Colonic mucosa (tissue), 4 donors: ENCODE results near the gene FERMT3. TPM values are rescaled to one million over a fixed set of nuclear protein-coding genes. Genes with fewer than 3 reads are reported as not detected.
"Not testable (repeated sequence)": the region's sequence is repeated elsewhere in the genome, so short reads cannot be mapped to it uniquely, and the experiment has no call there.

Experiments
- DNase-seq: peaks from one replicate; pipeline ENCODE4 v3.0.0-alpha.2; 2020
- H3K27ac ChIP-seq: fragments of 200-600 bp; one replicate; pipeline ENCODE4 v1.8.0; 2021
- H3K27me3 ChIP-seq: fragments of 200-600 bp; one replicate; pipeline ENCODE4 v1.8.0; 2021
- H3K36me3 ChIP-seq: fragments of 200-600 bp; one replicate; pipeline ENCODE4 v1.8.0; 2021
- H3K4me1 ChIP-seq: fragments of 200-600 bp; one replicate; pipeline ENCODE4 v1.8.0; 2021; ENCODE audit warnings: mild to moderate bottlenecking
- H3K4me3 ChIP-seq: fragments of 200-600 bp; one replicate; pipeline ENCODE4 v1.8.0; 2021
- H3K9ac ChIP-seq, 2 donors: one replicate each; pipeline ENCODE4 v1.7.0; 2013; ENCODE audit warnings: control low read depth in 2 of 2, low read depth in 2 of 2, low read length in 2 of 2
- H3K9me3 ChIP-seq: fragments of 200-600 bp; one replicate; pipeline ENCODE4 v1.8.0; 2021
- CTCF ChIP-seq: fragments of 200-600 bp; IDR thresholded peaks from one replicate; pipeline ENCODE4 v1.8.0; 2022; ENCODE audit warnings: antibody characterized with exemption, mild to moderate bottlenecking
- intact Hi-C: fragments of 100-400 bp; cut with DNase I; formaldehyde crosslinking; loops from one replicate; pipeline ENCODE4 v1.14.1; 2022
- total RNA-seq, 2 donors: library from RNA; stranded (reverse); fragmentation: NEBNext Ultra II Directional in 1 of 2; extraction: Animal tissue kit (Norgen Biotek cat#: 25700) in 1 of 2; gene quantifications; one replicate each; pipeline ENCODE4 v1.2.1, GENCODE V29; 2021
- donor health status: healthy.
- donor health status: DM: no; HTN: no; CAD: no.
- donor health status: DM: no; HTN: no; CAD: no.

Gene FERMT3
- total RNA-seq, 2 donors from 2014 or later = 10.9 to 16.6 TPM

DNA sequence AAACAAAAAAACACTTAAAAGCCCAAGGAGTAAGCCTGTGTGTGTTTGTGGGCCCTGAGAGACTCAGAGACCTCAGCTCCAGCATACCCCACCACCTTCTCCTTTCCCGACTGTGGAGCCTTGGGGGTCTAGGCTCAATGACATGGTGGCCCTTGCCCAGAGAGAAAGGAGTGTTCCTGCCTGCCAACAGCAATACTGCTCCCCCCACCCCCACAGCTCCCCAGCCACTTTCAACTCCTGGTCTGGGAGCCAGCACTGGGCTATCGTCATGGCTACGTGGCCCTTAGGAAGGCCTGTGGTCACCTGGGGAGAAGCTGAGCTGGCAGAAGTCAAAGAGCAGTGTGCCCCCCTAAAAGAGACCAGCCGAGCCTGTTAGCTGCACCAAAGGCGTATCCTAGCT is 37.6 kb downstream of the FERMT3 start:
- H3K4me1 ChIP-seq = peaks cover 12% of the 10 kb centered on the region
- H3K9ac ChIP-seq = no peak overlapping the region
- no peak overlapping the region for H3K4me3 ChIP-seq
- H3K36me3 ChIP-seq = no peaks in the 10 kb centered on the region
- no peaks in the 10 kb centered on the region for H3K9me3 ChIP-seq
- no peak overlapping the region for H3K27ac ChIP-seq
- TF ChIP-seq CTCF = no peak
- DNase-seq = no peak
- intact Hi-C loops = no loop called here
- no peaks in the 10 kb centered on the region for H3K27me3 ChIP-seq

- Histone ChIP-seq H3K4me3 (peak overlapping the region; percentile 68), H3K36me3 (no peaks in the 10 kb centered on the region), H3K4me1 (peaks cover 9% of the 10 kb centered on the region), H3K9me3 (no peaks in the 10 kb centered on the region), H3K27ac (peak overlapping the region; percentile 71), H3K9ac (peak overlapping the region; percentile 58 to 100), H3K27me3 (no peaks in the 10 kb centered on the region)
- intact Hi-C loops = no loop called here
- no peak for TF ChIP-seq CTCF
- no peak for DNase-seq
Observed at GRCh38 chr11:64244966-64245365, 38.4 kb downstream of the FERMT3 start.

DNA sequence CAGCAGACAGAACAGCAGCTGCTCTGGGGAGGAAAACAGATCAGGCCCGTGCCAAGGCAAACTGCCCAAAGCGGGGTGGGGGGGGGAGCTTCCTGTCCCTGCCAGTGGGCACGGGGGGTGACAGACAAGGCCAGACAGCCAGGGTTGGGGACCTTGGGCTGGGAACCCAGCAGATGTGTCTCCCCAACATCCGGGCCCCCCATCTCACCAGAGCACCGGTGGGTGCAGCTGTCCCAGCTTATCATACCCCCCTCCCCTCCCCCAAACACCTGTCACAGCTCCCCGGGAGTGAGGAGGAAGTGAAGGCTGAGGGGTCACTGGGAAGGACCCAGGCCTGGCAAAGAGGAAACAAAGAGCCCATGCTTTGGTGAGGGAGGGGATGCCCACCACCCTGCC is 38.9 kb downstream of the FERMT3 start:
- Histone ChIP-seq H3K27me3 (no peaks in the 10 kb centered on the region), H3K4me1 (peaks cover 5% of the 10 kb centered on the region), H3K9ac (peak overlapping the region; percentile 92 to 100), H3K9me3 (no peaks in the 10 kb centered on the region), H3K27ac (peak overlapping the region; percentile 71), H3K36me3 (no peaks in the 10 kb centered on the region), H3K4me3 (peak overlapping the region; percentile 68)
- intact Hi-C loops = no loop called here
- TF ChIP-seq CTCF = no peak
- DNase-seq = no peak

GRCh38 chr11:64245797-64246620 is 39.5 kb downstream of the FERMT3 start:
- TF ChIP-seq CTCF = no peak
- H3K4me1 ChIP-seq = peaks cover 4% of the 10 kb centered on the region
- peak overlapping the region; percentile 92 to 100 for H3K9ac ChIP-seq
- peak overlapping the region; percentile 68 for H3K4me3 ChIP-seq
- no peaks in the 10 kb centered on the region for H3K27me3 ChIP-seq
- DNase-seq = peak; percentile 77
- H3K9me3 ChIP-seq = no peaks in the 10 kb centered on the region
- H3K27ac ChIP-seq = peak overlapping the region; percentile 71
- intact Hi-C loops = no loop called here
- no peaks in the 10 kb centered on the region for H3K36me3 ChIP-seq

DNA sequence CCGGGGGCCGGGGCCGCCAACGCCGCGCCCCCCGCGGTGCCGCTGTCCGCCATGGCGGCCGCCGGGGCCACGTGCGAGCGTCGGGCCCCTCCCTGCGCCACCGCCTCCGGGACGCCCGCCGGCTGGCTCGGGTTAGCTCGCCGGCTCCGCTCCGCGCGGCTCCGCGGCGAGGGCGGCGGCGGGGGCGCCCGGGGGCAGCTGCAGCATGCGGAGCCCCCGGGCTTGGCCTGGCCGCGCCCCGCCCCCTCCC is 40.0 kb downstream of the FERMT3 start:
- intact Hi-C loops, H3K9me3 ChIP-seq, H3K27ac ChIP-seq, DNase-seq, H3K4me1 ChIP-seq, H3K27me3 ChIP-seq, H3K36me3 ChIP-seq: not testable (repeated sequence)
- peak overlapping the region in 1 of 2 donors; percentile 92 for H3K9ac ChIP-seq
- H3K4me3 ChIP-seq = peak overlapping the region; percentile 68
